Activated B cell treated with CpG ODN at 0.5 μM for 24 hours (primary cell): ENCODE data around the gene CHN2. TPM values are rescaled to one million over a fixed set of nuclear protein-coding genes. Genes with fewer than 3 reads are reported as not detected.

Source experiments
- ATAC-seq: fragments of 200-7000 bp; cut with Tn5 transposase; one replicate; pipeline ENCODE4 v1.10.0; 2021; ENCODE audit warnings: low read depth, mild to moderate bottlenecking, moderate library complexity
- CTCF ChIA-PET: fragments of 350-600 bp; sonication (Branson Sonifier 250); formaldehyde crosslinking; loops from one replicate; lab custom pipeline; 2021; ENCODE audit warnings: antibody characterized with exemption; lab: Charles Lee
- POLR2A ChIA-PET: fragments of 350-600 bp; sonication (Branson Sonifier 250); formaldehyde crosslinking; loops from one replicate; lab custom pipeline; 2021; ENCODE audit warnings: antibody characterized with exemption; lab: Charles Lee
- DNase-seq: peaks from one replicate; pipeline ENCODE4 v3.0.0; 2022
- H3K27ac Mint-ChIP-seq: one replicate; pipeline ENCODE4 v1.8.0; 2020; ENCODE audit warnings: mixed read lengths
- H3K27me3 Mint-ChIP-seq: one replicate; pipeline ENCODE4 v1.8.0; 2021; ENCODE audit warnings: mixed read lengths
- H3K36me3 Mint-ChIP-seq: one replicate; pipeline ENCODE4 v1.8.0; 2021; ENCODE audit warnings: low read depth, mixed read lengths
- H3K4me1 Mint-ChIP-seq: one replicate; pipeline ENCODE4 v1.8.0; 2021; ENCODE audit warnings: mixed read lengths
- H3K4me3 Mint-ChIP-seq: one replicate; pipeline ENCODE4 v1.8.0; 2020; ENCODE audit warnings: mild to moderate bottlenecking, mixed read lengths
- H3K9me3 Mint-ChIP-seq: one replicate; pipeline ENCODE4 v1.8.0; 2020; ENCODE audit warnings: mixed read lengths
- intact Hi-C: fragments of 100-400 bp; cut with micrococcal nuclease; formaldehyde crosslinking; loops from one replicate; pipeline ENCODE4 v1.15.1; 2024
- total RNA-seq: library from RNA; stranded (reverse); gene quantifications from 2 replicates; pipeline ENCODE4 v1.2.3, GENCODE V29; 2022
- TF ChIP-seq, protein P1 (sequence below): fragments of 200-600 bp; IDR thresholded peaks from one replicate; pipeline ENCODE4 v1.8.0; 2022; ENCODE audit warnings: antibody characterized with exemption, mild to moderate bottlenecking

CHN2 gene
- total RNA-seq, 1 donor from 2014 or later: 1.8 TPM

DNA sequence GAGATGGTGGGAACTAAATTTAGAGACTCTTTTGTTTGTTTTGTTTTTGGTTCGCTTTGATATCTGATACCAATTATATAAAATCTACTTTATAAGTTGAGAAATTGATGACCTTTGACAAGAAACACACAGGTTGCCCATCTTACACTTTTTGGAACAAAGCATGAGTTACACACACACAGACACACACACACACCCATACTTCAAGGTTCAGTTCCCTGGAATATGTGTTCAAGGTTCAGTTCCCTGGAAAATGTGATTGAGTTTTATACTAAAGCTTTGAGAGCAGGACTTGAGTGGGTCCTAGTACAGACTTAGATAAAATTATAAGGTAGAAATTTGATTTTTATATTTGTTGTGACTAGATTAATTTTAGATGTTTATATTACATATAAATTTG lies 234.8 kb downstream of the CHN2 start:
- TF ChIP-seq, protein P1, sequence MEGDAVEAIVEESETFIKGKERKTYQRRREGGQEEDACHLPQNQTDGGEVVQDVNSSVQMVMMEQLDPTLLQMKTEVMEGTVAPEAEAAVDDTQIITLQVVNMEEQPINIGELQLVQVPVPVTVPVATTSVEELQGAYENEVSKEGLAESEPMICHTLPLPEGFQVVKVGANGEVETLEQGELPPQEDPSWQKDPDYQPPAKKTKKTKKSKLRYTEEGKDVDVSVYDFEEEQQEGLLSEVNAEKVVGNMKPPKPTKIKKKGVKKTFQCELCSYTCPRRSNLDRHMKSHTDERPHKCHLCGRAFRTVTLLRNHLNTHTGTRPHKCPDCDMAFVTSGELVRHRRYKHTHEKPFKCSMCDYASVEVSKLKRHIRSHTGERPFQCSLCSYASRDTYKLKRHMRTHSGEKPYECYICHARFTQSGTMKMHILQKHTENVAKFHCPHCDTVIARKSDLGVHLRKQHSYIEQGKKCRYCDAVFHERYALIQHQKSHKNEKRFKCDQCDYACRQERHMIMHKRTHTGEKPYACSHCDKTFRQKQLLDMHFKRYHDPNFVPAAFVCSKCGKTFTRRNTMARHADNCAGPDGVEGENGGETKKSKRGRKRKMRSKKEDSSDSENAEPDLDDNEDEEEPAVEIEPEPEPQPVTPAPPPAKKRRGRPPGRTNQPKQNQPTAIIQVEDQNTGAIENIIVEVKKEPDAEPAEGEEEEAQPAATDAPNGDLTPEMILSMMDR: no peak
- CTCF ChIA-PET: interaction anchor here (0.6 to 1.0 kb wide), 2 partner anchors 8 to 20 kb away, joined by 3 read pairs; no protein-coding TSS in a partner anchor
- H3K4me1 Mint-ChIP-seq: peaks cover 5% of the 10 kb centered on the region

DNA sequence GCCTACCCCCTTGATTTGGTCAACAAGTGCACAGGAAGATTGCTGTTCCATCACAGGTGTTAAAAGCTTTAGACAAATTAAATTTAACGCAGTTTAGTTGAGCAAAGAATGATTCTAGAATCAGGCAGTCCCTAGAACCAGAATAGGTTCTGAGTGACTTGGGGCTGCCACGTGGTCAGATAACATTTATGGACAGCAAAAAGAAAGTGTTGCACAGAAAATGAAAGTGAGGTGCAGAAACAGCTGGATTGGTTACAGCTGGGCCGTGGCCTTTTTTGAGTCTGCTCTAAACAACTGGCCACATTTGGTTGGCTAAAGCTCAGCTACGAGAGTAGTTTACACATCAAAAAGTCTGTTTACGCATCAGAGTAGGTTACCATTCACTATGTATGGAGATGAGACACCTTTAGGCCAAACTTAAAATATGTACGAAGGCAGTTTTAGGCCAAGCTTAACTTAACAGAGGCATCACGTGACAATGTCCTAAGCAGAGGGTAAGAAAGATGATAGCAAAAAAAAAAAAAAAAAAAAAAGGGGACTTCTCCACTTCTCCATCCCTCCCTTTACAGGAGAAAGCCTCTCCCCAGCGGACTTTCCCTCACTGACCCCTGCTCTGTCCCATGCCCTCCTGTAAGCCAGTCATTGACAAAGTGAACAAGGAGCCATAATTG lies 235.8 kb downstream of the CHN2 start:
- Mint-ChIP-seq H3K4me3 (no peak overlapping the region), H3K27ac (no peak overlapping the region), H3K27me3 (no peaks in the 10 kb centered on the region), H3K4me1 (no peaks in the 10 kb centered on the region), H3K36me3 (no peaks in the 10 kb centered on the region), H3K9me3 (no peaks in the 10 kb centered on the region)
- intact Hi-C loops: no loop called here
- POLR2A ChIA-PET: no interaction called here
- ATAC-seq: no peak
- CTCF ChIA-PET: no interaction called here
- TF ChIP-seq, protein P1: no peak
- no peak for DNase-seq

More for the DNA sequence above, 234.8 kb downstream of the CHN2 start:
- intact Hi-C loops: no loop called here
- no peak overlapping the region for H3K4me3 Mint-ChIP-seq
- no peaks in the 10 kb centered on the region for H3K9me3 Mint-ChIP-seq
- POLR2A ChIA-PET: no interaction called here
- no peak for DNase-seq
- ATAC-seq: no peak
- no peaks in the 10 kb centered on the region for H3K27me3 Mint-ChIP-seq
- no peaks in the 10 kb centered on the region for H3K36me3 Mint-ChIP-seq
- H3K27ac Mint-ChIP-seq: no peak overlapping the region

DNA sequence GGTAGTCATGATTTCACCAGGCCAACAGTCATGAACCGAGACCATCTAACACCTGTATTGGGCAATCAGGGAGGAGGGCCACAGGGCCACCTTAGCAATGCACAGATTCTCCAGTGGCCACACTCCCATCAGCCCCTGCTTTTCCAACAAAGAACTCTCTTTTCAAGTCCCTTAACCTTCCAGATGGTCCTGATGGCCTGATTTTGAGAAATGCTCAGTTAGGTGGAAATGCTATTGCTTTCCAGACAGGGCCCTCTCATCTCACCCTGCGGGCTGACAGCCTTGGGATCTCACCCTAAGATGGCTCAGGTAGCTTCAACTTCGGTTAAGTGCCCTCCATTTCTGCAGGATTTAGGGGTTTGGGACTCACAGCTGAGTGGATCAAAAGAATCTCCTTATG lies 237.1 kb downstream of the CHN2 start:
- H3K27ac Mint-ChIP-seq: no peak overlapping the region
- H3K27me3 Mint-ChIP-seq: no peaks in the 10 kb centered on the region
- intact Hi-C loops: no loop called here
- CTCF ChIA-PET: no interaction called here
- H3K9me3 Mint-ChIP-seq: no peaks in the 10 kb centered on the region
- TF ChIP-seq, protein P1: no peak
- ATAC-seq: no peak
- H3K4me3 Mint-ChIP-seq: no peak overlapping the region
- no peak for DNase-seq
- no peaks in the 10 kb centered on the region for H3K36me3 Mint-ChIP-seq
- no peaks in the 10 kb centered on the region for H3K4me1 Mint-ChIP-seq
- POLR2A ChIA-PET: no interaction called here

DNA sequence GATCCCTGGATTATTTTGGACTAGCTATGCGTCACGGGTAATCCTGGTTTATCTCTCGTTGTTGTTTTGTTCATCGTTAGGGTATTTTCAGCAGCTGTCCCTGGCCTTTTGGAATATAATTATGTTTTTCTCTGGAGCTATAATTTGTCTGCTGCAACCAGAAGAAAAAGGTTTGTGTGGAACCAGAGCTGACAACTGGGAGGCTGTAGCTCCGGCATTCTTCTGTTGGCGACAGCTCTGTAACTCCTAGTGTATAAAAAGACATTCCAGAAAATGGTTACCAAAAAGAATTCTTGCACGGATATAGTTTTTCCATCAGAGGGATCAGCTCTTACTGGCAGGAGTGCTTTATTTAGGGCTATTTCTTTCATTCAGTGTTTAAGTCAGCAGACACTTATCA lies 238.1 kb downstream of the CHN2 start:
- Mint-ChIP-seq H3K4me1 (no peaks in the 10 kb centered on the region), H3K27me3 (no peaks in the 10 kb centered on the region), H3K36me3 (no peaks in the 10 kb centered on the region), H3K9me3 (no peaks in the 10 kb centered on the region), H3K4me3 (no peak overlapping the region), H3K27ac (no peak overlapping the region)
- DNase-seq (no peak), ATAC-seq (no peak)
- TF ChIP-seq, protein P1: no peak
- ChIA-PET POLR2A (no interaction called here), CTCF (no interaction called here)
- intact Hi-C loops: no loop called here

DNA sequence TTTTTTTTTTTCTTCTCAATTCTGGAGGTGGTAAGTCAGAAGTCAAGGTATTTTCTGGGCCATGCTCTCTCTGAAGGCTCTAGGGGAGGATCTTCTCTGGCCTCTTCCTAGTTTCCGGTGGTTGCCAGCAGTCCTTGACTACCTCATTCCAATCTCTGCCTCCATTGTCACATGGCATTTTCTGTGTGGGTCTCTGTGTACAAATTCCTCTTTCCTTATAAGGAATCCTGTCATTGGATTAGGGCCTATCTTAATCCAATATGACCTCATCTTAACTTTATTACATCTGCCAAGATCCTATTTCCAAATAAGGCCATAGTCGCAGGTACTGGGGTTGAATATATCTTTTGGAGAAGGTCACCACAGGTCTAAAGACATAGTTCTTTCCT lies 239.8 kb downstream of the CHN2 start:
- ATAC-seq: no peak
- H3K27me3 Mint-ChIP-seq: no peaks in the 10 kb centered on the region
- no peaks in the 10 kb centered on the region for H3K9me3 Mint-ChIP-seq
- H3K4me3 Mint-ChIP-seq: no peak overlapping the region
- TF ChIP-seq, protein P1: no peak
- intact Hi-C loops: no loop called here
- POLR2A ChIA-PET: no interaction called here
- no peaks in the 10 kb centered on the region for H3K36me3 Mint-ChIP-seq
- CTCF ChIA-PET: interaction anchor here (0.6 kb wide), 1 partner anchor 511 kb away, joined by 3 read pairs; no protein-coding TSS in a partner anchor
- DNase-seq: no peak
- no peaks in the 10 kb centered on the region for H3K4me1 Mint-ChIP-seq
- H3K27ac Mint-ChIP-seq: no peak overlapping the region
